ENCODE results near the gene ZNF628.

The ZNF628 gene

DNA sequence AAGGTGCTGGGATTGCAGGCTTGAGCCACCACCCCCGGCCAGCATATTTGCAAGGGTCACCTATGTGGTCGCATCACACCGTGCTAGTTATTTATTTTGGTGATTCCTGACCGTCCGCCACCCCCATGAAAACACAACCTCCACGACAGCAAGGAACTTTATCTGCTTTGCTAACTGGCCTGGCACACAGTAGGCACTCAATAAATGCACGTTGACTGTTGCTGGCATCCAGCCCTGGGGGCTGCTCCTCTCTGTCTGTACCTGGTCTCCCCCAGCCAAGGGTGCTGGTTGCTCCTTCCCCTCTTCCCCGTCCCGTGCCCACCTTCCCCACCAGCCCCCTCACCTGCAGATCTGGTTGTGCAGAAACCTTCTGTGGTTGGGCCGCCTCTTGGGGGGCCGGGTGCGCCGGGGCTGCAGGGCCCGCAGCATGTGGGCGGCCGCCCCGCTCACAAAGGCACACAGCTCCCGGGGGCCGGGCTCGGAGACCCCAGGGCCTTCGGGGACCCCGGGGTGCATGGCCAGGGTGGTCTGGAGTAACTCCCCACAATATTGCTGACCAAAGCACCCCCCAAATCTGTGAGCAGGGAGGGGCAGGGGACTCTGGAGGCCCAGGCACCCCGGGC, 12.3 kb upstream of the ZNF628 start:
- intact Hi-C loops (cut with DNase I; ENCODE audit: low total_unique reads), result no loop called here
- no peak overlapping the region for H3K27ac ChIP-seq
- H3K4me1 ChIP-seq, result peaks cover 0 to 29% (median 17%) of the 10 kb centered on the region in 4 donors
- no peak for DNase-seq
- TF ChIP-seq, protein P1, sequence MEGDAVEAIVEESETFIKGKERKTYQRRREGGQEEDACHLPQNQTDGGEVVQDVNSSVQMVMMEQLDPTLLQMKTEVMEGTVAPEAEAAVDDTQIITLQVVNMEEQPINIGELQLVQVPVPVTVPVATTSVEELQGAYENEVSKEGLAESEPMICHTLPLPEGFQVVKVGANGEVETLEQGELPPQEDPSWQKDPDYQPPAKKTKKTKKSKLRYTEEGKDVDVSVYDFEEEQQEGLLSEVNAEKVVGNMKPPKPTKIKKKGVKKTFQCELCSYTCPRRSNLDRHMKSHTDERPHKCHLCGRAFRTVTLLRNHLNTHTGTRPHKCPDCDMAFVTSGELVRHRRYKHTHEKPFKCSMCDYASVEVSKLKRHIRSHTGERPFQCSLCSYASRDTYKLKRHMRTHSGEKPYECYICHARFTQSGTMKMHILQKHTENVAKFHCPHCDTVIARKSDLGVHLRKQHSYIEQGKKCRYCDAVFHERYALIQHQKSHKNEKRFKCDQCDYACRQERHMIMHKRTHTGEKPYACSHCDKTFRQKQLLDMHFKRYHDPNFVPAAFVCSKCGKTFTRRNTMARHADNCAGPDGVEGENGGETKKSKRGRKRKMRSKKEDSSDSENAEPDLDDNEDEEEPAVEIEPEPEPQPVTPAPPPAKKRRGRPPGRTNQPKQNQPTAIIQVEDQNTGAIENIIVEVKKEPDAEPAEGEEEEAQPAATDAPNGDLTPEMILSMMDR (IDR thresholded peaks at IDR 0.05), result no peak
- H3K27me3 ChIP-seq, result no peaks in the 10 kb centered on the region
- H3K36me3 ChIP-seq, result no peaks in the 10 kb centered on the region
- H3K4me3 ChIP-seq, result no peak overlapping the region
- H3K9me3 ChIP-seq, result no peaks in the 10 kb centered on the region

DNA sequence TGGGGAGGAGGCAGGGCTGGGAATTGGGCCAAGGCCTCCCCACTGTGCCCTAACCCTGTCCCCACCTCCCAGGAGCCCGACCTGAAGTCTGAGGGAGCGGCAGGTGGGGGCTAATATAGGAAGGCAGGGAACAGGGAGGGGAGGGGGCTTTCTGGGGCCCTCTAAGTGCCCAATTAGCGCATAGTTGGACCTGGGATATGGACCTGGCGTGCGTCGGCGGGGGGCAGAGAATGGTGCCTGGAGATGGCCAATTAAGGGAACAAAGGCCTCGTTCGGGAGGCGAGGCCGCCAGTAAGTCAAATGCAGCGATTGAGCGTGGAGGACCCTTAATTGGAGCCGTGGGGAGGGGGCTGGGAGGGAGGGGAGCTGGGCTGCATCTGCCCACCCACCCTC, 11.8 kb upstream of the ZNF628 start, which contains the start of gene C19orf85:
C19orf85 (minus strand) TSS at position 90 of the 393 bp plus-strand sequence. CDS start 197 bp downstream, outside the sequence.
- Histone ChIP-seq H3K27ac (no peak within 1 kb of the TSS), H3K4me3 (no peak within 1 kb of the TSS), H3K27me3 (no peaks in the 10 kb centered on the region), H3K36me3 (no peaks in the 10 kb centered on the region), H3K9me3 (no peaks in the 10 kb centered on the region), H3K4me1 (peaks cover 0 to 26% (median 17%) of the 10 kb centered on the region in 4 donors)
- intact Hi-C loops (cut with DNase I; ENCODE audit: low total_unique reads), result no loop called here
- no peak for DNase-seq
- TF ChIP-seq, protein P1 (IDR thresholded peaks at IDR 0.05), result no peak

DNA sequence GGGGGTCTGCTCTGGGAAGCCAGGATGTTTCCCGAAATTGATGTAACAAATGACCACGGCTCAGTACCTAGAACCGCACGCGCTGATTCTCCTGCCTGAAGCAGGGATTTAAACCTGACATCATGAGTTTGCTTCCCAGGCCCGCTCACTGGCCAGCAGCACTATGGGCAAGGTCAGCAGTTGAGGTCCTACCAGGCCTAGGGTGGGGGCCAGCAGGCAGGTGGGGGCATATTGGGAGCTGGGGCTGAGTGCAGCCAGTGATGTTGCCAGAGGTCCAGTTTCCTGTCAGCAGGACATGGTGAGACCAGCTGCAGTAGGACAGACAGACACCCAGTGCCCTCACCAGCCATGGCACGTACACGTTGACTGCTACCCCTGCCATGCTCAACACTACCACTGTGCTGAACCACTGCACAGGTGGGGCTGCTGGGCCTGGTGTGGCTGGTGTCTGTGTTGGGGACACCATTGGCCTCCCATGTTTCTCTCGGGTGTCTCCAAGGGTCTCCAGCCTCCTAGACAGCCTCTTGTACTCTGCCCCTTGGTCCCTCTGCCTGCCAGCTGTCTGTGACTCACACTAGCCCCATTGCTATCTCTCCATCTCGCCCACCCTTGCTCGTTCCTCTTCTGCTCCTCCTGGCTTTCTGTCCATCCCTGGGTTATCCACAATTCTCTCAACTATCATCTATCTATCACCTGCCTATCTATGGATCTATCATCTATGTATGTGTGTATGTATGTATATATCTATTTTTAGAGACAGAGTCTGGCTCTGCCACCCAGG, 10.8 kb upstream of the ZNF628 start:
- no peak for DNase-seq
- no peak overlapping the region for H3K27ac ChIP-seq
- no peaks in the 10 kb centered on the region for H3K27me3 ChIP-seq
- TF ChIP-seq, protein P1 (IDR thresholded peaks at IDR 0.05), result no peak
- H3K4me3 ChIP-seq, result no peak overlapping the region
- no peaks in the 10 kb centered on the region for H3K36me3 ChIP-seq
- peaks cover 0 to 18% (median 11%) of the 10 kb centered on the region in 4 donors for H3K4me1 ChIP-seq
- intact Hi-C loops (cut with DNase I; ENCODE audit: low total_unique reads), result loop anchor here (2.0 kb wide), 1 partner anchor 39 kb away; no protein-coding TSS in a partner anchor
- no peaks in the 10 kb centered on the region for H3K9me3 ChIP-seq

DNA sequence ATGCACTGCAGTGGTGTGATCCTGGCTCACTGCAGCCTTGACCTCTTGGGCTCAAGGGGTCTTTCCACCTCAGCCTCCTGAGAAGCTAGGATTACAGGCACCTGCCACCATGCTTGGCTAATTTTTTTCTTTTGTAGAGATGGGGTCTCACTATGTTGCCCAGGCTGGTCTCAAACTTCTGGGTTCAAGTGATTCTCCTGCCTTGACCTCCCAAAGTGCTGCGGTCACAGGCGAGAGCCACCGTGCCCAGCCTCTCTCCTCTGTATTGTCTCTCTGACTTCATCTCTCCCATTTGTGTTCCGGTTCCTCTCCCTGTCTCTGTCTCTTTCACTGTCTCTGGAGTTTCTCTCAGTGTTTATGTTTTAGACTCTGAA, 10.2 kb upstream of the ZNF628 start:
- Histone ChIP-seq H3K4me3 (no peak overlapping the region), H3K4me1 (peaks cover 0 to 12% (median 6%) of the 10 kb centered on the region in 4 donors), H3K27me3 (no peaks in the 10 kb centered on the region), H3K27ac (no peak overlapping the region), H3K9me3 (no peaks in the 10 kb centered on the region), H3K36me3 (no peaks in the 10 kb centered on the region)
- intact Hi-C loops (cut with DNase I; ENCODE audit: low total_unique reads), result loop anchor here (2.0 kb wide), 1 partner anchor 39 kb away; no protein-coding TSS in a partner anchor
- TF ChIP-seq, protein P1 (IDR thresholded peaks at IDR 0.05), result no peak
- no peak for DNase-seq

DNA sequence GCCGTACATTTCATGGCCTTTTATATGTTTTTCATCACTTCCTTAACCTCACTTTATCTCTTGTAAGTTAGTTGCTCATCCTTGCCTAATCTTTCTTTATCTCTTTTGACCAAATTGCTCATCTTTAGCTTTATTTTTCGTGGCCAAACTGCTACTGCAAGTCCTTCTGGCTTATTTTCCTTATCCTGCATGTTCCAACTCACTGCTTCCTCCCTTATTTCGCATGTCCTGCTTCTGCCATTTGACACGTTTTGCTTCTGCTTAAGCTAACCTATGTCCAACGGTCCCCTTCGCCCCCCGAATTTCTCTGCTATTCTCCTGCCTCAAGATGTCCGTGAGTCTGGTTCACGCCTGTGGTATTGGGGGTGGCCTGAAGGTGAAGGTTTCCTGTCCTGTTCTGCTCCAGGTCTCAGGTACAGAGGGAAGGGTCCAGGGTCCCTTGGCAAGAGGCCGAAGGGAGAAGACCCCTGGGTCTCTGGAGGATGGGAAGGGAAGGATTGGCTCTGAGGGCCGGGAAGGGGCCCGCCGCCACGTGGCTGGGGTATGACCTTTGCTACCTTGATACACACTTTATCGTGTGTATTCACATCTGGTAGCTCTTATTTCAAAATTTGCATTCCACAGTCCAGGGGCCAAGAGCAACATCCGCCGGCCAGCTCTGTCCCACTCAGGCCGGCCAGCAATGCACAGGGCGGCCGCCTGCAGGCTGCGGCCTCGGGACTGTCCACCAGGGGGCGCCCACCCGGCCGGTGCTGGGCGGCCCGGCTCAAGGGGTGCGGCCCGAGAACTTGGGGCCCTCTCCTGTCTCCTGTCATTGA, 9.0 kb upstream of the ZNF628 start:
- TF ChIP-seq, protein P1 (IDR thresholded peaks at IDR 0.05), result peak; percentile 93 to 98
- Histone ChIP-seq H3K27ac (no peak overlapping the region), H3K9me3 (no peaks in the 10 kb centered on the region), H3K4me3 (no peak overlapping the region), H3K4me1 (peaks cover 0 to 9% (median 3%) of the 10 kb centered on the region in 4 donors), H3K27me3 (peaks cover 0 to 1% of the 10 kb centered on the region in 2 donors), H3K36me3 (no peaks in the 10 kb centered on the region)
- peak; percentile 69 to 81 for DNase-seq
- intact Hi-C loops (cut with DNase I; ENCODE audit: low total_unique reads), result loop anchor here (2.0 kb wide), 1 partner anchor 37 kb away; no protein-coding TSS in a partner anchor

All from tibial artery (tissue), 4 donors.